SK-N-SH treated with all-trans-retinoic acid at 6 μM for 48 hours (cell line): ENCODE measurements around the gene ENTPD1.

Source experiments
- ATAC-seq: fragments of 200-7000 bp; cut with Tn5 transposase; 3 replicates; pipeline ENCODE4 v1.9.1; 2020; ENCODE audit warnings: mild to moderate bottlenecking, moderate library complexity
- ARNTL ChIP-seq: fragments of 450-650 bp; formaldehyde crosslinking; IDR thresholded peaks from 2 replicates; pipeline ENCODE4 v1.5.0; 2020; ENCODE audit warnings: low read depth, mild to moderate bottlenecking, moderate library complexity, borderline replicate concordance
- BACH2 ChIP-seq: fragments of 250-450 bp; sonication (Bioruptor Pico); IDR thresholded peaks from 2 replicates; pipeline ENCODE4 v1.9.0; 2021; ENCODE audit warnings: mild to moderate bottlenecking, borderline replicate concordance
- CSRNP3 ChIP-seq: fragments of 250-450 bp; sonication (Bioruptor Pico); IDR thresholded peaks from 2 replicates; pipeline ENCODE4 v1.5.1; 2021; ENCODE audit warnings: mild to moderate bottlenecking, moderate library complexity
- ESRRG ChIP-seq: fragments of 250-450 bp; sonication (Bioruptor Pico); IDR thresholded peaks from 2 replicates; pipeline ENCODE4 v1.6.1; 2021; ENCODE audit warnings: mild to moderate bottlenecking
- GLIS3 ChIP-seq: fragments of 250-450 bp; sonication (Bioruptor Pico); IDR thresholded peaks from 2 replicates; pipeline ENCODE4 v1.5.0; 2020; ENCODE audit warnings: mild to moderate bottlenecking, moderate library complexity
- ISL1 ChIP-seq: fragments of 250-450 bp; sonication (Bioruptor Pico); IDR thresholded peaks from 2 replicates; pipeline ENCODE4 v2.1.2; 2022; ENCODE audit warnings: mild to moderate bottlenecking, moderate library complexity
- OSR1 ChIP-seq: fragments of 250-450 bp; sonication (Bioruptor Pico); IDR thresholded peaks from 2 replicates; pipeline ENCODE4 v1.8.0; 2022; ENCODE audit warnings: moderate library complexity, mild to moderate bottlenecking, inconsistent platforms
- PPARA ChIP-seq: fragments of 250-450 bp; sonication (Bioruptor Pico); IDR thresholded peaks from 2 replicates; pipeline ENCODE4 v1.5.0; 2020; ENCODE audit warnings: mild to moderate bottlenecking, borderline replicate concordance
- RARB ChIP-seq: fragments of 250-450 bp; sonication (Bioruptor Pico); IDR thresholded peaks from 2 replicates; pipeline ENCODE4 v1.8.0; 2021; ENCODE audit warnings: mild to moderate bottlenecking, moderate library complexity
- TOX ChIP-seq: fragments of 250-450 bp; sonication (Bioruptor Pico); IDR thresholded peaks from 2 replicates; pipeline ENCODE4 v1.8.0; 2021; ENCODE audit warnings: mild to moderate bottlenecking, moderate library complexity, borderline replicate concordance
- ZC3H10 ChIP-seq: fragments of 250-450 bp; sonication (Bioruptor Pico); IDR thresholded peaks from 2 replicates; pipeline ENCODE4 v1.5.1; 2021; ENCODE audit warnings: mild to moderate bottlenecking, moderate library complexity
- ZFP3 ChIP-seq: fragments of 250-450 bp; sonication (Bioruptor Pico); IDR thresholded peaks from 2 replicates; pipeline ENCODE4 v1.5.0; 2020; ENCODE audit warnings: mild to moderate bottlenecking, moderate library complexity
- ZFP30 ChIP-seq: fragments of 450-650 bp; formaldehyde crosslinking; IDR thresholded peaks from 2 replicates; pipeline ENCODE4 v1.5.0; 2022; ENCODE audit warnings: mild to moderate bottlenecking, moderate library complexity
- ZNF565 ChIP-seq: fragments of 450-650 bp; formaldehyde crosslinking; conservative IDR thresholded peaks from 2 replicates; pipeline ENCODE4 v1.5.0; 2020; ENCODE audit warnings: low read depth, mild to moderate bottlenecking, moderate library complexity
- ZNF70 ChIP-seq: fragments of 450-650 bp; formaldehyde crosslinking; IDR thresholded peaks from 2 replicates; pipeline ENCODE4 v1.5.0; 2020; ENCODE audit warnings: mild to moderate bottlenecking, moderate library complexity
- ZNF8 ChIP-seq: fragments of 450-650 bp; formaldehyde crosslinking; IDR thresholded peaks from 2 replicates; pipeline ENCODE4 v1.5.0; 2020; ENCODE audit warnings: mild to moderate bottlenecking, moderate library complexity
- TF ChIP-seq, protein P1 (sequence below): fragments of 250-450 bp; sonication (Bioruptor Pico); IDR thresholded peaks from 2 replicates; pipeline ENCODE4 v1.5.1; 2020; ENCODE audit warnings: low read depth, mild to moderate bottlenecking, moderate library complexity
- TF ChIP-seq, protein P2 (sequence below): fragments of 250-450 bp; sonication (Bioruptor Pico); IDR thresholded peaks from 2 replicates; pipeline ENCODE4 v1.5.0; 2020; ENCODE audit warnings: mild to moderate bottlenecking, moderate library complexity

Gene ENTPD1

DNA sequence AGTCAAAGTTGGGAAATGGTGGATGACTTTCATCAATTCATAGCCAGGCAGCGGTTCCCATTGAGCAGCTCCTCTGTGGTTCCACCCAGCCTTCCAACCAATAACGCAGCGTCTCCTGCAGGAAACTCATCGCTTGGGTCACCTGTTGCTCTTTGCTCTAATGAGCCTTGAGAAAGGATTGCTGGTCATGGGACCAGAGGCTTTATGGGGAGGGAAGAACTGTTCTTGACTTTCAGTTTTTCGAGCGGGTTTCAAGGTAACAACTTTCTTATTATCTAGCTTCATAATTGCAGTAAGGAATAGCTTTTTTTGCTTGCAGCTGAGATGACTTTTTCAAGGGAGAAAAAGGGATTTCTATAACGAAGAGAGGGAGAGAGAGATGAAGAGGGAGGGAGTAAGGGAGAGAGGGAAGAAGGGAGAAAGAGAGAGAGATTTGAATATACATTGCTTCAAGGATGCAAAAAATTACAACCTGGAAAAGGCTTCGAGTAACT lies 405 bp upstream of the ENTPD1 start:
- no peak for TF ChIP-seq ZNF565 (CRISPR knock-in tag)
- TF ChIP-seq ZC3H10 (CRISPR knock-in tag), result no peak
- no peak for TF ChIP-seq ISL1 (CRISPR knock-in tag)
- TF ChIP-seq ZNF8 (CRISPR knock-in tag), result no peak
- no peak for TF ChIP-seq OSR1
- TF ChIP-seq, protein P1, sequence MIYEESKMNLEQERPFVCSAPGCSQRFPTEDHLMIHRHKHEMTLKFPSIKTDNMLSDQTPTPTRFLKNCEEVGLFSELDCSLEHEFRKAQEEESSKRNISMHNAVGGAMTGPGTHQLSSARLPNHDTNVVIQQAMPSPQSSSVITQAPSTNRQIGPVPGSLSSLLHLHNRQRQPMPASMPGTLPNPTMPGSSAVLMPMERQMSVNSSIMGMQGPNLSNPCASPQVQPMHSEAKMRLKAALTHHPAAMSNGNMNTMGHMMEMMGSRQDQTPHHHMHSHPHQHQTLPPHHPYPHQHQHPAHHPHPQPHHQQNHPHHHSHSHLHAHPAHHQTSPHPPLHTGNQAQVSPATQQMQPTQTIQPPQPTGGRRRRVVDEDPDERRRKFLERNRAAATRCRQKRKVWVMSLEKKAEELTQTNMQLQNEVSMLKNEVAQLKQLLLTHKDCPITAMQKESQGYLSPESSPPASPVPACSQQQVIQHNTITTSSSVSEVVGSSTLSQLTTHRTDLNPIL (CRISPR knock-in tag), result no peak
- no peak for TF ChIP-seq ESRRG (CRISPR knock-in tag)
- TF ChIP-seq ARNTL (CRISPR knock-in tag), result no peak
- TF ChIP-seq TOX (CRISPR knock-in tag), result no peak
- TF ChIP-seq RARB (CRISPR knock-in tag), result no peak
- TF ChIP-seq PPARA (CRISPR knock-in tag), result no peak
- no peak for TF ChIP-seq BACH2 (CRISPR knock-in tag)
- no peak for TF ChIP-seq ZFP30 (CRISPR knock-in tag)
- TF ChIP-seq ZNF70 (CRISPR knock-in tag), result no peak
- no peak for TF ChIP-seq CSRNP3 (CRISPR knock-in tag)
- no peak for TF ChIP-seq ZFP3
- ATAC-seq, result peak; percentile 63

DNA sequence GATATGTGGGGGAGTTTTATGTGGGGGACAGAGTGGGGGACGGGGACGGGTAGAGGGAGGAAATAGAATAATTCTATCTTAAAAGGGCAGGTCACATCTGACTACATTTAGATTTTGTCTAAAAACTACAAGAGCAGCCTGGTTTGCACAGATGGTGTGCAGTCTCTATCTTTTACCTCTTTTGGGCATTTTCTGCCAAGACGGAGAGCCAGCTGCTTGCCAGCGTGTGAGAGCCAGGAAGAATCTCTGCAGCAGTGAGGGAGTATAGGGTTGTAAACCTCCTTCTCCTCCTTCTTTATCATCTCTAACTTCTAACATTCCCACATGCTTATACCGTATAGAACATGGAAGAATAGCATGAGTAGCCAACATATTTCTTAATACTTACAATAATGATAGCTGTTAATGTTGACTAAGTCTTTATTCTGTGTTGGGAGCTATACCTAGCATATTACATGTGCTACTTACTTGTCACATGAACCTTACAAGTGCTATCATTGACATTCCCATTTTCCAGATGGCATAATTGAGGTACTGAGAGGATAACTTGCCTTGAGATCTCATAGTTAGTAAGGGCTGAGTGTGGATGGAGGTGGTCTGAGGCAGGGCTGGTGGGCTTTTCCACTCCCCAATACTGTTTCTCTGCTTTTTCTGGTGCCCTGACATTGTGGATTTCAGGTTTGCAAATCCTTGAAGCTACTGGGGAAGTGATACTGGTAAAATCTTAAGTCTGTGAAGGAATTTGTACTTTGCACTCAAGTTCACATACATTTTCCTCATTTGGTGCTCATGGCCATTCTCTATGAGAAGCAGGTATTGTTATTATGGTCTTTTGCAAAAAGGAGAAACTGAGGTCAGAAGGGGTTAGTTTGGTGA lies 1.1 kb downstream of the ENTPD1 start:
- TF ChIP-seq ZFP30 (CRISPR knock-in tag) (no peak), RARB (CRISPR knock-in tag) (no peak), ZFP3 (no peak), BACH2 (CRISPR knock-in tag) (no peak)
- TF ChIP-seq, protein P2, sequence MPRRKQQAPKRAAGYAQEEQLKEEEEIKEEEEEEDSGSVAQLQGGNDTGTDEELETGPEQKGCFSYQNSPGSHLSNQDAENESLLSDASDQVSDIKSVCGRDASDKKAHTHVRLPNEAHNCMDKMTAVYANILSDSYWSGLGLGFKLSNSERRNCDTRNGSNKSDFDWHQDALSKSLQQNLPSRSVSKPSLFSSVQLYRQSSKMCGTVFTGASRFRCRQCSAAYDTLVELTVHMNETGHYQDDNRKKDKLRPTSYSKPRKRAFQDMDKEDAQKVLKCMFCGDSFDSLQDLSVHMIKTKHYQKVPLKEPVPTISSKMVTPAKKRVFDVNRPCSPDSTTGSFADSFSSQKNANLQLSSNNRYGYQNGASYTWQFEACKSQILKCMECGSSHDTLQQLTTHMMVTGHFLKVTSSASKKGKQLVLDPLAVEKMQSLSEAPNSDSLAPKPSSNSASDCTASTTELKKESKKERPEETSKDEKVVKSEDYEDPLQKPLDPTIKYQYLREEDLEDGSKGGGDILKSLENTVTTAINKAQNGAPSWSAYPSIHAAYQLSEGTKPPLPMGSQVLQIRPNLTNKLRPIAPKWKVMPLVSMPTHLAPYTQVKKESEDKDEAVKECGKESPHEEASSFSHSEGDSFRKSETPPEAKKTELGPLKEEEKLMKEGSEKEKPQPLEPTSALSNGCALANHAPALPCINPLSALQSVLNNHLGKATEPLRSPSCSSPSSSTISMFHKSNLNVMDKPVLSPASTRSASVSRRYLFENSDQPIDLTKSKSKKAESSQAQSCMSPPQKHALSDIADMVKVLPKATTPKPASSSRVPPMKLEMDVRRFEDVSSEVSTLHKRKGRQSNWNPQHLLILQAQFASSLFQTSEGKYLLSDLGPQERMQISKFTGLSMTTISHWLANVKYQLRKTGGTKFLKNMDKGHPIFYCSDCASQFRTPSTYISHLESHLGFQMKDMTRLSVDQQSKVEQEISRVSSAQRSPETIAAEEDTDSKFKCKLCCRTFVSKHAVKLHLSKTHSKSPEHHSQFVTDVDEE (CRISPR knock-in tag), result no peak
- TF ChIP-seq, protein P1 (CRISPR knock-in tag), result no peak
- no peak for ATAC-seq

DNA sequence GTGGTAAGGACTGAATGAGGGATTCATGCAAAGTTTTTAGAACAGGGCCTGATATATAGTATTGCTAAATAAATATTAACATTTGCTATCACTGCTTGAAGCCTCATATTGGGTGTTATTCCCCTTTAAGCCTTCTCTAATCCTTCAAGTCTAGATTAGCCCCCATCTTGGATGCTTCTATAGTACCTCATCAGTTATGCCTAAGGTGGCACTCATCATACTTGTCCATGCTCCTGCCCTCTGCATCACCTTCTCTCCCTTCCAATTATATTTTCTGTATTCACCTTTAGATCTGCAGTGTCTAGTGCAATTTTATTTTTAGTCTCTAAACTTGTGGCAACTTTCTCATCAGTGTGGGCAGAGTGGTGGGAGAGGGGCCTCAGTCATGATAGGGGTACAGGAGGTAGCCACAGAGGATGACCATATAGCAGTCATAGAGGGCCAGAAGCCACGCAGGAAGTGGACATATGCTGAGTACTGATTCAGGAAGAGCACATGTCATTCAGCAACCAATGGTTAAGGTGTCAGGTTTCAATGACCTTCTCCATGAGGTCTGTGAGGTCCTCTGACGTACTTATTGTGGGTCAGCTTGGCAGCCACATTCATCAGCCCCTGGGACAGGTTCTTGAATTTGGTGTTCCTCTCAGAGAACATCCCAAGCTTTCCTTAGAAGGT lies 2.5 kb downstream of the ENTPD1 start:
- ATAC-seq, result no peak
- TF ChIP-seq GLIS3 (CRISPR knock-in tag), result no peak
- TF ChIP-seq, protein P1 (CRISPR knock-in tag), result no peak
- TF ChIP-seq ZNF8 (CRISPR knock-in tag), result no peak
- TF ChIP-seq TOX (CRISPR knock-in tag), result no peak
